OCI-LY3 (cell line): ENCODE measurements around the gene CCDC102A.

Experiments used
- EZH2phosphoT487 ChIP-seq: fragments of 200-600 bp; shearing (Covaris generic); IDR thresholded peaks from 2 replicates; pipeline ENCODE4 v1.6.1; 2018; ENCODE audit warnings: antibody characterized with exemption, mixed run types, low read depth
- TF ChIP-seq, protein P1 (sequence below): fragments of 200-600, 300-600 bp; sonication (generic); IDR thresholded peaks from 2 replicates; pipeline ENCODE4 v1.5.1; 2014; ENCODE audit warnings: antibody characterized with exemption, low read length, low read depth

DNA sequence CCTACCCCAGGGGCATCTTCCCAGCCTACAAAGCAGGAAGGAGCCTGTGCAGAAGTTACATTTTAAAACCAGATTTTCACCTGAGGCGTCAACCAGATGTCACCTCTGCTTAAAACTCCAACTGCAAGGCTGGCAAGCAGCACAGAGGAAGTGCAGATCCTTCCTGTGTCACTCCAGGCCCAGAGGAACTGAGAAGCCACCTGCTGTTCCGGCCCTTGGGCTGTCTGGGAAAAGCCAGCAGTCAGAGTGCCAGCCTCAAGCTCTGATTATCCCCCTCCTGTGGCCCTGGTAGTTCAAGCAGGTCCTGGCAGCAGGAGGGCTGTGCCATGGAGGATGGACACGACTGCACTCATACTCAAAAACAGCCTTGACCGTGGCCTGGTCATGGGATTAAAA lies 63.7 kb downstream of the CCDC102A start:
- TF ChIP-seq, protein P1, sequence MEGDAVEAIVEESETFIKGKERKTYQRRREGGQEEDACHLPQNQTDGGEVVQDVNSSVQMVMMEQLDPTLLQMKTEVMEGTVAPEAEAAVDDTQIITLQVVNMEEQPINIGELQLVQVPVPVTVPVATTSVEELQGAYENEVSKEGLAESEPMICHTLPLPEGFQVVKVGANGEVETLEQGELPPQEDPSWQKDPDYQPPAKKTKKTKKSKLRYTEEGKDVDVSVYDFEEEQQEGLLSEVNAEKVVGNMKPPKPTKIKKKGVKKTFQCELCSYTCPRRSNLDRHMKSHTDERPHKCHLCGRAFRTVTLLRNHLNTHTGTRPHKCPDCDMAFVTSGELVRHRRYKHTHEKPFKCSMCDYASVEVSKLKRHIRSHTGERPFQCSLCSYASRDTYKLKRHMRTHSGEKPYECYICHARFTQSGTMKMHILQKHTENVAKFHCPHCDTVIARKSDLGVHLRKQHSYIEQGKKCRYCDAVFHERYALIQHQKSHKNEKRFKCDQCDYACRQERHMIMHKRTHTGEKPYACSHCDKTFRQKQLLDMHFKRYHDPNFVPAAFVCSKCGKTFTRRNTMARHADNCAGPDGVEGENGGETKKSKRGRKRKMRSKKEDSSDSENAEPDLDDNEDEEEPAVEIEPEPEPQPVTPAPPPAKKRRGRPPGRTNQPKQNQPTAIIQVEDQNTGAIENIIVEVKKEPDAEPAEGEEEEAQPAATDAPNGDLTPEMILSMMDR: no peak
- no peak for TF ChIP-seq EZH2phosphoT487
